Transverse colon (tissue), 4 donors: ENCODE data around the gene MSMO1. TPM values are rescaled to one million over a fixed set of nuclear protein-coding genes. Genes with fewer than 3 reads are reported as not detected.

Source experiments
- DNase-seq: peaks from one replicate; pipeline ENCODE4 v3.0.0-alpha.2; 2019
- H3K27ac ChIP-seq, 4 donors: fragments of 200-600 bp; sonication (generic); 2 replicates each; pipeline ENCODE4 v1.5.1; 2016 to 2018; ENCODE audit warnings: inconsistent platforms in 4 of 4
- H3K27me3 ChIP-seq: fragments of 200-600 bp; sonication (generic); 2 replicates; pipeline ENCODE4 v1.5.1; 2017; ENCODE audit warnings: inconsistent platforms
- H3K36me3 ChIP-seq, 4 donors: fragments of 200-600 bp; sonication (generic); 2 replicates each; pipeline ENCODE4 v1.5.1; 2017 to 2019; ENCODE audit warnings: inconsistent platforms in 4 of 4
- H3K4me1 ChIP-seq, 4 donors: fragments of 200-600 bp; sonication (generic); 2 replicates each; pipeline ENCODE4 v1.5.1; 2017 to 2020; ENCODE audit warnings: inconsistent platforms in 4 of 4
- H3K4me3 ChIP-seq, 4 donors: fragments of 200-600 bp; sonication (generic); 1 replicate in 1 of 4; 2 replicates in 3 of 4; pipeline versions ENCODE4 v1.5.1 to v1.6.1; 2017 to 2019; ENCODE audit warnings: inconsistent platforms in 4 of 4
- H3K9me3 ChIP-seq, 2 donors: fragments of 200-600 bp; sonication (generic); 2 replicates each; pipeline ENCODE4 v1.5.1; 2017 to 2019; ENCODE audit warnings: inconsistent platforms in 2 of 2
- EP300 ChIP-seq: sonication (generic); formaldehyde crosslinking; IDR thresholded peaks from one replicate; pipeline ENCODE4 v1.6.1; 2017; ENCODE audit warnings: antibody characterized with exemption, low read depth
- POLR2A ChIP-seq: fragments of 450-650 bp; IDR thresholded peaks from one replicate; pipeline ENCODE4 v1.6.1; 2016; ENCODE audit warnings: antibody characterized with exemption, mild to moderate bottlenecking, moderate library complexity
- POLR2AphosphoS5 ChIP-seq, 3 donors: sonication (generic); formaldehyde crosslinking; IDR thresholded peaks; one replicate each; pipeline ENCODE4 v1.6.1; 2016; ENCODE audit warnings: antibody characterized with exemption in 3 of 3
- WGBS, 2 donors: methylation state at CpG; one replicate each; pipeline ENCODE4 v1.1.5; 2018; ENCODE audit warnings: low coverage in 1 of 2; 5-methylcytosine and 5-hydroxymethylcytosine counted together
- in situ Hi-C, 4 donors: fragments of 200-750 bp; cut with MboI; loops; one replicate each; pipeline versions ENCODE4 v1.15.0 to v1.15.1; 2017; ENCODE audit warnings: low sequenced_read_pairs in 3 of 4, low pct_ligation_motif_present in 1 of 4, low pct_unique_long_range_greater_than_20kb in 1 of 4
- intact Hi-C: fragments of 100-400 bp; cut with DNase I; formaldehyde crosslinking; loops from one replicate; pipeline ENCODE4 v1.15.1; 2023; ENCODE audit warnings: low total_unique reads
- total RNA-seq, 4 donors: library from RNA; depleted of rRNA; stranded (reverse); fragments of >200 nt; gene quantifications; one replicate each; pipeline ENCODE4 v1.1.0, GENCODE V29; 2016
- TF ChIP-seq, protein P1 (sequence below), 5 experiments: fragments of 200-600 bp in 3 of 5; fragments of 450-650 bp in 2 of 5; sonication (generic) in 3 of 5; IDR thresholded peaks; 1 replicate in 2 of 5; 2 replicates in 3 of 5; pipeline ENCODE4 v1.5.1; 2016 to 2017; ENCODE audit warnings: antibody characterized with exemption in 5 of 5, inconsistent platforms in 3 of 5, mild to moderate bottlenecking in 2 of 5, moderate library complexity in 1 of 5

The MSMO1 gene
- total RNA-seq, 4 donors from 2014 or later: 30.3 to 58.0 (median 36.5) TPM

DNA sequence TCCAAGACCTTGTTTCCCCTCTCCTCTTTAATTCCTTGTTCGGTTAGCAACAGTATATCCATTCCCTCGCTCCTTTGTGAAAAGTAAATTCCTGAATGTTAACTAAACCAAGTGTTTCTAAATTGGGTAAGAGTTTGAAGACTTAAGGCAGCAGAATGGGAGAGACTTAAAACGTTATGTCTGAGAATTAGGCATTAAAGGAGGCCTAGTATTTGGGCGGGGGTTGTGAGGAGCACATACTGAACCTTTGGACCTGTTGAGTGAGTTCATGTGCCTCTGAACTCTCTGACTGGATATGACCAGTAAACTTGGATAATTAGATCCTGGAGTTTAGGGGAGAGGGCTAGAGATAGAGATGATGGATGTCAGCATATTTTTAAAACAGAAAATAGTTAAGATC, 1.2 kb downstream of the MSMO1 start:
- H3K27ac ChIP-seq: peak overlapping the region; percentile 73 to 92 (median 89)
- intact Hi-C loops: no loop called here
- WGBS, 2 donors: 29 to 39% methylated on average over 4 of the region's 4 CpGs

DNA sequence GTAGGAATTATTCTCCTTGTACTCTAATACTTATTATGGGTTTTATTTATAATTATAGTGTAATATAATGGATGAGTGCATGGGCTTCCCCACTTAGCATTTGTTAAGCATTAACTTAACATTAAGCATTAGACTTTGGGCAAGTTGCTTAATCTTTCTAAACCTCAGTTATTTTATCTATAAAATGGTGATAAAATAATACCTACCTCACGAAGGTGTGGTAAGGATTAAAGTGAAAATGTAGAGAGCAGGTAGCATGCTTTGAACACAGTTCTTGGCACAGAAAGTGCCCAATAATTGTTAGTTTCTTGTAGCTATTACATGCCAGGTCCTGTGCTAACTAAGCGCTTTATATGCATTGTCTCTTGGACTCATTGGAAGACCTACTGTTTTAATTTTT, 2.6 kb downstream of the MSMO1 start:
- H3K4me1 ChIP-seq: peaks cover 10 to 47% (median 21%) of the 10 kb centered on the region in 4 donors
- no peaks in the 10 kb centered on the region for H3K9me3 ChIP-seq
- intact Hi-C loops (no loop called here), in situ Hi-C loops (loop anchor here in 1 of 4 donors (25.0 kb wide), 2 partner anchors 118 to 193 kb away; partner anchors contain the start of gene KLHL2)
- no peaks in the 10 kb centered on the region for H3K27me3 ChIP-seq
- no peak for DNase-seq
- no peak overlapping the region for H3K27ac ChIP-seq
- H3K36me3 ChIP-seq: peaks cover 0 to 2% (median 0%) of the 10 kb centered on the region in 4 donors
- 77 to 85% methylated on average over 2 of the region's 2 CpGs for WGBS, 2 donors
- H3K4me3 ChIP-seq: no peak overlapping the region
- TF ChIP-seq POLR2AphosphoS5 (IDR thresholded peaks at IDR 0.05) (no peak), POLR2A (no peak), EP300 (no peak)
- TF ChIP-seq, protein P1, sequence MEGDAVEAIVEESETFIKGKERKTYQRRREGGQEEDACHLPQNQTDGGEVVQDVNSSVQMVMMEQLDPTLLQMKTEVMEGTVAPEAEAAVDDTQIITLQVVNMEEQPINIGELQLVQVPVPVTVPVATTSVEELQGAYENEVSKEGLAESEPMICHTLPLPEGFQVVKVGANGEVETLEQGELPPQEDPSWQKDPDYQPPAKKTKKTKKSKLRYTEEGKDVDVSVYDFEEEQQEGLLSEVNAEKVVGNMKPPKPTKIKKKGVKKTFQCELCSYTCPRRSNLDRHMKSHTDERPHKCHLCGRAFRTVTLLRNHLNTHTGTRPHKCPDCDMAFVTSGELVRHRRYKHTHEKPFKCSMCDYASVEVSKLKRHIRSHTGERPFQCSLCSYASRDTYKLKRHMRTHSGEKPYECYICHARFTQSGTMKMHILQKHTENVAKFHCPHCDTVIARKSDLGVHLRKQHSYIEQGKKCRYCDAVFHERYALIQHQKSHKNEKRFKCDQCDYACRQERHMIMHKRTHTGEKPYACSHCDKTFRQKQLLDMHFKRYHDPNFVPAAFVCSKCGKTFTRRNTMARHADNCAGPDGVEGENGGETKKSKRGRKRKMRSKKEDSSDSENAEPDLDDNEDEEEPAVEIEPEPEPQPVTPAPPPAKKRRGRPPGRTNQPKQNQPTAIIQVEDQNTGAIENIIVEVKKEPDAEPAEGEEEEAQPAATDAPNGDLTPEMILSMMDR (IDR thresholded peaks at IDR 0.05): no peak

More for the DNA sequence above, 1.2 kb downstream of the MSMO1 start:
- Histone ChIP-seq H3K36me3 (peaks cover 0 to 2% (median 0%) of the 10 kb centered on the region in 4 donors), H3K4me1 (peaks cover 10 to 47% (median 21%) of the 10 kb centered on the region in 4 donors), H3K4me3 (peak overlapping the region in 3 of 4 donors; percentile 78 to 90 (median 87)), H3K9me3 (no peaks in the 10 kb centered on the region), H3K27me3 (no peaks in the 10 kb centered on the region)
- in situ Hi-C loops: loop anchor here in 2 of 4 donors (10.0 to 25.0 kb wide), 3 partner anchors 116 to 191 kb away; partner anchors contain the start of gene KLHL2 (in 2 of the 2)
- DNase-seq: no peak
- no peak for TF ChIP-seq POLR2A
- TF ChIP-seq EP300: no peak
- TF ChIP-seq, protein P1 (IDR thresholded peaks at IDR 0.05): no peak
- no peak for TF ChIP-seq POLR2AphosphoS5 (IDR thresholded peaks at IDR 0.05)

DNA sequence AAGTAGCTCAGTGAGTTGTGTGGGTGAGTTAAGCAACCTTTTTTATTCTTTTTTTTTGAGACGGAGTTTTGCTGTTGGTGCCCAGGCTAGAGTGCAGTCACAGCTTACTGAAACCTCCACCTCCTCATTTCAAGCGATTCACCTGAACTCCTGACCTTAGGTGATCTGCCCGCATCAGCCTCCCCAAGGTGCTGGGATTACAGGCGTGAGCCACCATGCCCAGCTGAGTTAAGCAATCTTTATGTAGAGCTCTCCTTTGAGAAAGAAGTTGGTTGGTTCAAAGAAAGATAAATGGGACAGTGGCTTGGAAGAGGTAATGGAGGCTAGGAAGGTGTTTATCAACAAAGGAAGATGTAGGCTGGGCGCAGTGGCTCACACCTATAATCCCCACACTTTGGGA, 3.2 kb downstream of the MSMO1 start:
- Histone ChIP-seq H3K36me3 (peaks cover 0 to 2% (median 0%) of the 10 kb centered on the region in 4 donors), H3K27me3 (no peaks in the 10 kb centered on the region), H3K27ac (no peak overlapping the region), H3K4me3 (no peak overlapping the region), H3K4me1 (peaks cover 10 to 47% (median 21%) of the 10 kb centered on the region in 4 donors), H3K9me3 (no peaks in the 10 kb centered on the region)
- in situ Hi-C loops (loop anchor here in 1 of 4 donors (25.0 kb wide), 2 partner anchors 118 to 193 kb away; partner anchors contain the start of gene KLHL2), intact Hi-C loops (no loop called here)
- TF ChIP-seq POLR2A (no peak), EP300 (no peak), POLR2AphosphoS5 (IDR thresholded peaks at IDR 0.05) (no peak)
- TF ChIP-seq, protein P1 (IDR thresholded peaks at IDR 0.05): no peak
- 94 to 100% methylated on average over 1 to 5 of the region's 5 CpGs for WGBS, 2 donors
- DNase-seq: no peak

DNA sequence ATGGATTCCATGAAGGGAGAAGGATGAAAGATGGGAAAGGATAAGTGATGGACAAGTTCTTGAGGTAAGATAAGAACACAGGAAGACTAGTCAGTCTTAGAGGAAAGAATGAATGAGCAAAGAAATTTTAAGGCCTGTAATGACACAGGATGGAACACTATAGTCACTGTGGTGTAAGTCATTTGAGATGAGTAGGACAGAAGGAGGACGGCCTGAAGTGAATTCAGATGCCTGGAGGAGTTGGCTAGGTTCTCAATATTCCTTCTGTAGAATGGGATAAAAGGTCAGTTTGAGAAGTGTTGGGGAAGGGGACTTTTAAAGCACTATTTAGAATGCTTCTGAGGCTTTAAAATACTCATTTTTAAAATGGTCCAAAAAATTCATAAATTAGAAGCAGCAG, 3.9 kb downstream of the MSMO1 start:
- Histone ChIP-seq H3K9me3 (no peaks in the 10 kb centered on the region), H3K4me1 (peaks cover 10 to 42% (median 20%) of the 10 kb centered on the region in 4 donors), H3K36me3 (peaks cover 0 to 2% (median 0%) of the 10 kb centered on the region in 4 donors), H3K27me3 (no peaks in the 10 kb centered on the region), H3K27ac (no peak overlapping the region), H3K4me3 (no peak overlapping the region)
- no peak for DNase-seq
- 78 to 88% methylated on average over 1 of the region's 1 CpG for WGBS, 2 donors
- intact Hi-C loops: no loop called here
- in situ Hi-C loops: loop anchor here in 1 of 4 donors (25.0 kb wide), 2 partner anchors 119 to 194 kb away; partner anchors contain the start of gene KLHL2
- TF ChIP-seq, protein P1 (IDR thresholded peaks at IDR 0.05): no peak
- TF ChIP-seq EP300: no peak
- no peak for TF ChIP-seq POLR2AphosphoS5 (IDR thresholded peaks at IDR 0.05)
- no peak for TF ChIP-seq POLR2A
